Activated T-cell treated with anti-CD3 and anti-CD28 coated beads for 24 hours (primary cell): ENCODE measurements around the gene PISD.
A peak's percentile ranks its signal among the peaks of the same experiment; 100 is the strongest.

ENCODE experiments used
- DNase-seq: peaks from one replicate; pipeline ENCODE4 v3.0.0-alpha.2; 2020; ENCODE audit warnings: low read depth

Gene PISD

GRCh38 chr22:31652911-31653684 is 8.9 kb downstream of the PISD start:
- no peak for DNase-seq

GRCh38 chr22:31652088-31652487 is 9.9 kb downstream of the PISD start:
- no peak for DNase-seq

- DNase-seq: no peak
Observed at GRCh38 chr22:31651664-31652063, 10.4 kb downstream of the PISD start.

- DNase-seq: no peak
Observed at GRCh38 chr22:31650391-31650790, 11.6 kb downstream of the PISD start.

- no peak for DNase-seq
Observed at GRCh38 chr22:31647523-31648320, 14.3 kb downstream of the PISD start.

- DNase-seq: no peak
Observed at GRCh38 chr22:31647066-31647465, 14.9 kb downstream of the PISD start.

- DNase-seq: peak; percentile 41
Observed at GRCh38 chr22:31646186-31647019, 15.6 kb downstream of the PISD start.

GRCh38 chr22:31639436-31640039 is 22.5 kb downstream of the PISD start:
- no peak for DNase-seq

GRCh38 chr22:31637891-31638618 is 24.0 kb downstream of the PISD start:
- DNase-seq: no peak

GRCh38 chr22:31637447-31637890 is 24.5 kb downstream of the PISD start:
- DNase-seq: no peak

- DNase-seq: no peak
Observed at GRCh38 chr22:31635638-31636306, 26.2 kb downstream of the PISD start.

GRCh38 chr22:31631436-31631835 is 30.6 kb downstream of the PISD start:
- no peak for DNase-seq

- peak; percentile 83 for DNase-seq
Observed at GRCh38 chr22:31630331-31631329, 31.4 kb downstream of the PISD start.

- DNase-seq: no peak
Observed at GRCh38 chr22:31629741-31630184, 32.3 kb downstream of the PISD start.

- no peak for DNase-seq
Observed at GRCh38 chr22:31628969-31629708, 32.9 kb downstream of the PISD start.

GRCh38 chr22:31628362-31628761 is 33.7 kb downstream of the PISD start:
- DNase-seq: no peak

- DNase-seq: no peak
Observed at GRCh38 chr22:31627223-31627731, 34.7 kb downstream of the PISD start.

GRCh38 chr22:31626427-31627150 is 35.4 kb downstream of the PISD start:
- DNase-seq: no peak
